Ectodermal cell (in vitro differentiated cells): ENCODE measurements around the gene IFITM2.

Experiments used
- H3K27ac ChIP-seq: 2 replicates; pipeline ENCODE4 v1.7.0; 2013; ENCODE audit warnings: mild to moderate bottlenecking, low read depth, low read length; ENCODE audit not compliant: insufficient read depth, poor library complexity, severe bottlenecking
- H3K27me3 ChIP-seq: 2 replicates; pipeline ENCODE4 v1.7.0; 2013; ENCODE audit warnings: mild to moderate bottlenecking, low read length; ENCODE audit not compliant: insufficient read depth, control insufficient read depth, poor library complexity, severe bottlenecking
- H3K36me3 ChIP-seq: one replicate; pipeline ENCODE4 v1.7.0; 2013; ENCODE audit warnings: low read length; ENCODE audit not compliant: control insufficient read depth, insufficient read depth
- H3K4me1 ChIP-seq: one replicate; pipeline ENCODE4 v1.7.0; 2013; ENCODE audit warnings: low read length; ENCODE audit not compliant: control insufficient read depth, insufficient read depth
- H3K4me3 ChIP-seq: 2 replicates; pipeline ENCODE4 v1.7.0; 2013; ENCODE audit warnings: low read depth, low read length, control low read depth; ENCODE audit not compliant: insufficient read depth
- H3K9me3 ChIP-seq: 2 replicates; pipeline ENCODE4 v1.7.0; 2013; ENCODE audit warnings: mild to moderate bottlenecking, low read length, moderate library complexity; ENCODE audit not compliant: control insufficient read depth
- WGBS, 2 experiments: methylation state at CpG; one replicate each; pipeline ENCODE4 v1.1.7; 2013; ENCODE audit warnings: missing lambda C conversion rate in 2 of 2; 5-methylcytosine and 5-hydroxymethylcytosine counted together

IFITM2 gene

DNA sequence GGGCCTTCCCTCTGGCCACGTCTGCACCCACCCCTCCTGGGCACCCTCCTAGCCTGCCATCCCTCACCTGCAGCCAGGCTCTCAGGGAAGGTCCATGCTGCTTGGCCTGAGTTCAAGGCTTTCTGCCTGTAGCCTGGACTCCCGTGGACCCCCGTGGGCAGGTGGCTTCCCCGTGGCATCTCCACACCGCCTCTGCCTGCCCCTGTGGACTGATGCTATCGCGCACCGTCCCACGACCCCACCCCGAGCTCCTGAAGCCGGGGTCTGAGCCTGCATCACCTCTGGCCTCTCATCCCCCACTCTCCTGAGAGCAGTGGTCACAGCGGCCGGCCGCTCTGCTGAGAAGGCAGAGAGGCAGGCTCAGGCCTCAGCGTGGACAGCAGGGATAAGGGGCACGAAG is 12.8 kb upstream of the IFITM2 start:
- Histone ChIP-seq H3K4me3 (no peak overlapping the region), H3K4me1 (peaks cover 8% of the 10 kb centered on the region), H3K36me3 (no peaks in the 10 kb centered on the region), H3K27me3 (peaks cover under 1% of the 10 kb centered on the region), H3K27ac (no peak overlapping the region), H3K9me3 (no peaks in the 10 kb centered on the region)
- WGBS, 2 experiments, result 94 to 96% methylated on average over 16 of the region's 16 CpGs

GRCh38 chr11:295351-296170 is 12.1 kb upstream of the IFITM2 start:
- Histone ChIP-seq H3K36me3 (no peaks in the 10 kb centered on the region), H3K4me1 (peaks cover 8% of the 10 kb centered on the region), H3K27ac (no peak overlapping the region), H3K4me3 (no peak overlapping the region), H3K9me3 (no peaks in the 10 kb centered on the region), H3K27me3 (no peaks in the 10 kb centered on the region)
- WGBS, 2 experiments, result 90 to 91% methylated on average over 26 of the region's 26 CpGs

- no peak overlapping the region for H3K27ac ChIP-seq
- no peaks in the 10 kb centered on the region for H3K27me3 ChIP-seq
- WGBS, 2 experiments, result 89 to 90% methylated on average over 35 of the region's 35 CpGs
- H3K36me3 ChIP-seq, result no peaks in the 10 kb centered on the region
- H3K4me3 ChIP-seq, result no peak overlapping the region
- no peaks in the 10 kb centered on the region for H3K9me3 ChIP-seq
- H3K4me1 ChIP-seq, result peaks cover 8% of the 10 kb centered on the region
Observed at GRCh38 chr11:296171-297050, 11.2 kb upstream of the IFITM2 start.

DNA sequence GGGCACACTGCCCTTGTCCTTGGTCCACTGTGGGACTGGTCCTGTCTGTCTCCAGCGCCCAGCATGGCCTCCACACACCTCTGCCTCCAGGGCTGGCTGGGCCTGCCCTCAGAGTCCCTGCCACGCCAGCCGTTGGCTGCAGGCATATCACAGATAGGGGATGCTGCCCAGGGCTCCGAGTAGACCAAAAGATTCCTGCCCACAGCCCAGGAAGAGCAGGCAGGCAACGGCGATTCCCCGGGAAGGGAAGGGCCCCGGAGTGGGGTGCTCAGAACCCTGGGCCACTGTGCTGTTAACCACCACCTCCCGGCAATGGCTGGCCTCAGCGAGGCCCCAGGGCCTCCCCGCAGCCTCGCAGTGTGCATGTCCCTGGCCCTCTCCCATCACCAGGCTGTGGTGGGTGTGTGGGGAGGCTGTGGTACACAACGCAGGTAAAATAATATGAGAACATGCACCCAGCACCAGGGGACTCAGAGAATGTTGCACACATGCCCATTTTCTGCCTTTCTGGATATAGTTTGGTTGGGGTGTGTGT is 10.5 kb upstream of the IFITM2 start:
- Histone ChIP-seq H3K27me3 (no peaks in the 10 kb centered on the region), H3K4me3 (no peak overlapping the region), H3K36me3 (no peaks in the 10 kb centered on the region), H3K27ac (no peak overlapping the region), H3K9me3 (no peaks in the 10 kb centered on the region), H3K4me1 (peaks cover 8% of the 10 kb centered on the region)
- 93% methylated on average over 13 of the region's 13 CpGs for WGBS, 2 experiments

GRCh38 chr11:297586-298405 is 9.8 kb upstream of the IFITM2 start:
- H3K27ac ChIP-seq, result no peak overlapping the region
- H3K4me1 ChIP-seq, result peaks cover 8% of the 10 kb centered on the region
- H3K36me3 ChIP-seq, result no peaks in the 10 kb centered on the region
- no peaks in the 10 kb centered on the region for H3K9me3 ChIP-seq
- H3K27me3 ChIP-seq, result no peaks in the 10 kb centered on the region
- 90% methylated on average over 26 of the region's 26 CpGs for WGBS, 2 experiments
- H3K4me3 ChIP-seq, result no peak overlapping the region

DNA sequence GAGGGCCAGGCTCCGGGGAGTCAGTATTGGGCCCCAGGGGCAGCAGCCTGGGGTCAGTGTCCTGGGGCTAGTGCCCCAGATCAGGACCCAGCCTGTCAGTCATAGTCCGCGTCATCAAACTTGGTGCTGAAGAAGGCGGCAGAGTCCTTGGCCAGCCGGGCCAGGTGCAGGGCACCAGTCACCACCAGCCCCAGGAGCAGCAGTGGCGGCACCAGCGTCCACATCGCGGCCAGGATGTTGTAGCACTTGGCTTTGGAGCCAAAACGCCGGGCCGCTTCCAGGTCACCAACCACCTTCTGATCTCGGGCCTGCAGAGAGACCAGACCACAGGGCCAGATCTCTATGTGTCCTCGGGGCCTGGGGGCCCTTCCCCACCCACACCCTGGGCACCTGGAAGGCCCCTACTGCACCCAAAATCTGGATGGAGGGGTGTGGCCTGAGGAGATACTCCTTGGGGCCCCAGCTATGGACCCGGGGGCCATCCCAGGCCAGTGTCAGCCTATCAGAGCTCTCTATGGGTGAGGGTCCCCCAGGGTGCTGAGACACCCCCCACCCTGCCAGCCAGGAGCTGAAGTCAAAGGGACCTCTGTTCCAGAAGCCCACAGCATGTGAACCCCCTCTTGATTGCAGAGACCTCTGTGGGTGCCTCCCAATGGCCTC is 9.1 kb upstream of the IFITM2 start:
- Histone ChIP-seq H3K9me3 (no peaks in the 10 kb centered on the region), H3K36me3 (no peaks in the 10 kb centered on the region), H3K4me3 (no peak overlapping the region), H3K27ac (no peak overlapping the region), H3K4me1 (peaks cover 8% of the 10 kb centered on the region), H3K27me3 (no peaks in the 10 kb centered on the region)
- 89 to 90% methylated on average over 15 of the region's 15 CpGs for WGBS, 2 experiments

DNA sequence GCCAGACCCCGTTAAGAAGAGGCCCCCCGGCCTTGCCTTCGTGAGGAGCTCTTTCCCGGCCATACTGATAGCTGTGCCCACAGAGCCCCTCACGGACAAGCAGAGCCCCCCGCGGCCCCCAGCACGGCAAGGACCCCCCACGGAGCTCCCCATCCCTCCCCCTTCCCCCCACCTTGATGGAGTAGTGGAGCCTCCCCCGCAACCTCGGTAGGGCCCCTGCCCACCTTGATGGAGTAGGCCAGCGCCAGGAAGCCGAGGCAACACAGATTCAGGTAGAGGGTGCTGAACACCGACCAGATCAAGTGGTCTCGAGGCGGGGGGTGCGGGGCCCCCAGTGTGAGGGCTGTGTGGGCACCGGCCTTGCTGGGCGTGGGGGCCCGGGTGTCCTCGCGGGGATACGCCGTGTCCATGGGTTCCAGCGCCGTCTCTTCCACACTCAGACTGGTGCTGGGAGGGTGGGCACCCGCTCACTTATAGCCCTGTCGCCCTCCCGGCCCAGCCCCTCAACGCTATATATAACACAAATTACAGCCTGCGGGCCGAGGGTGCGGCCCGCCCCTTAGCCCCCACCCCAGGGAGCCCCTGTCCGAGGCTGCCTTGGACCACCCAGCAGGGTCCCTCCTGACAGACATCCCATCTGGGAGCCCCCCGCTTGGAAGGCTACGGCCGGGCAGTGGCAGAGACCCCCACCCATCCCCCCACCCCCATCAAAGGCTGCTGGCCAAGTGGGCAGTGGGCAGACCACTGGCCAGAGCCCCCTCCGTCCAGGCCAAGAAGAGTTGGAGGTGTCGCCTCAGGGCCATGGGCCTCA is 8.3 kb upstream of the IFITM2 start, which contains the start of gene IFITM5:
IFITM5 (minus strand) TSS at position 446 of the 811 bp plus-strand sequence; CDS start at position 410, 36 bp downstream.
- Histone ChIP-seq H3K9me3 (no peaks in the 10 kb centered on the region), H3K27me3 (no peaks in the 10 kb centered on the region), H3K27ac (no peak within 1 kb of the TSS), H3K4me1 (peaks cover 8% of the 10 kb centered on the region), H3K36me3 (no peaks in the 10 kb centered on the region), H3K4me3 (no peak within 1 kb of the TSS)
- 87 to 88% methylated on average over 37 to 39 of the region's 40 CpGs for WGBS, 2 experiments

DNA sequence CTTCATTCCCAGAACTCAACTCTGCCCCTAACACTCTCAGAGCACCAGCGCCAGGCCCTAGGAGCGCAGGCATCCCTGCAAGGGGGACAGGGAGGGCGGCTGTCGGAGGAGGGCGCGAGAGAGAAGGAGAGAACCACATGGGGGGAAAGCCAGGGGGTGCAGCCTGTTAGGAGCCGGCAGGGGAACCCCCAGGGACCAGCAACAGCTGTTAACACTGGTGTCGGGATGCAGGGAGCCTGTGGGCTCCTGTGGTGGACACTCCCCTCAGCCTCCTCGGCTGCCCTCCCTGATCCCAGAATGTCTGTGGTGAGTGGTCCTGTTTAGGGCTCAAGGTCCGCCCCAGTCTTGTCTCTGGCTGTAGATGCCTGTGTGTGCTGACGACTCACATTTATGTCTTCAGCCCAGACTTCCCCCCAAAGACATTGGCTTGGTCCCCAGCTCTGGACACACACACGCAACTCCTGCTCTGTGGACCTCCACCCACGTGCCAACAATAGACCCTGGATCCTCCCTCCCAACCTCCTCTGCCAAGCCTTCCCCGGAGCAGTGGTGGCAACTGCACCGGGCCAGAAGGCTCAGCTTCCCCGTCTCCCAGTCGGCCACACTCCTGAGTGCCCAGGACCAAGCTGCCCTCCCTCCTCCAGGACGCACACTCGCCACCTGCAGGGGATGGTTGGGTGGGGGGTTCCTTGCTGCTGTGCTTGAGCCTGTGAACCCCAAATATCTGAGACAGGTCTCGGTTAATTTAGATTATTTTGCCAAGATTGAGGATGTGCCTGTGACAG is 7.5 kb upstream of the IFITM2 start:
- Histone ChIP-seq H3K27ac (no peak overlapping the region), H3K4me3 (no peak overlapping the region), H3K27me3 (no peaks in the 10 kb centered on the region), H3K36me3 (no peaks in the 10 kb centered on the region), H3K4me1 (peaks cover 14% of the 10 kb centered on the region), H3K9me3 (no peaks in the 10 kb centered on the region)
- 66 to 68% methylated on average over 20 of the region's 20 CpGs for WGBS, 2 experiments
